HepG2 (cell line): ENCODE measurements around the gene CHMP4B. TPM values are rescaled to one million over a fixed set of nuclear protein-coding genes. Genes with fewer than 3 reads are reported as not detected.
A peak's percentile ranks its signal among the peaks of the same experiment; 100 is the strongest.

Experiments
- AHR ChIP-seq: IDR thresholded peaks from 2 replicates; pipeline ENCODE4 v1.6.1; 2018; ENCODE audit warnings: missing genetic modification reagents, missing compliant biosample characterization
- BRCA1 ChIP-seq: sonication (generic); formaldehyde crosslinking; IDR thresholded peaks from 2 replicates; pipeline ENCODE4 v1.4.0; 2020; ENCODE audit warnings: missing genetic modification reagents
- EP300 ChIP-seq, 3 experiments: sonication (generic) in 1 of 3; formaldehyde crosslinking in 1 of 3; IDR thresholded peaks; 2 replicates each; pipeline versions ENCODE4 v1.5.1 to v1.6.1; 2011 to 2020; ENCODE audit warnings: low read depth in 2 of 3, low read length in 2 of 3, borderline replicate concordance in 1 of 3, improper control_type of control experiment in 1 of 3, mild to moderate bottlenecking in 1 of 3, missing genetic modification reagents in 1 of 3, moderate library complexity in 1 of 3
- FOXP1 ChIP-seq, 2 experiments: fragments of 450-650 bp in 1 of 2; IDR thresholded peaks; 2 replicates each; pipeline ENCODE4 v1.6.1; 2017 to 2018; ENCODE audit warnings: antibody characterized with exemption in 1 of 2
- HNRNPL ChIP-seq: fragments of 200-400 bp; formaldehyde crosslinking; IDR thresholded peaks from 2 replicates; pipeline ENCODE4 v1.6.1; 2017; ENCODE audit warnings: mild to moderate bottlenecking, low read depth, low read length
- JDP2 ChIP-seq: sonication (generic); formaldehyde crosslinking; IDR thresholded peaks from 2 replicates; pipeline ENCODE4 v1.8.1; 2022; ENCODE audit warnings: missing genetic modification reagents, borderline replicate concordance
- JUN ChIP-seq: sonication (generic); formaldehyde crosslinking; IDR thresholded peaks from 2 replicates; pipeline ENCODE4 v1.4.0; 2020; ENCODE audit warnings: mild to moderate bottlenecking, missing genetic modification reagents
- JUND ChIP-seq: sonication (generic); formaldehyde crosslinking; IDR thresholded peaks from 2 replicates; pipeline ENCODE4 v1.8.0; 2022; ENCODE audit warnings: mild to moderate bottlenecking, missing genetic modification reagents
- MXD3 ChIP-seq: IDR thresholded peaks from 2 replicates; pipeline ENCODE4 v1.6.1; 2016; ENCODE audit warnings: mild to moderate bottlenecking, missing biosample characterization, missing genetic modification reagents
- NFE2L2 ChIP-seq: fragments of 150-350 bp; IDR thresholded peaks from 2 replicates; pipeline ENCODE4 v1.6.1; 2014; ENCODE audit warnings: low read length
- YEATS2 ChIP-seq: sonication (generic); formaldehyde crosslinking; IDR thresholded peaks from 2 replicates; pipeline ENCODE4 v1.4.0; 2020; ENCODE audit warnings: missing genetic modification reagents, borderline replicate concordance
- YEATS4 ChIP-seq: sonication (generic); formaldehyde crosslinking; IDR thresholded peaks from 2 replicates; pipeline ENCODE4 v1.4.0; 2020; ENCODE audit warnings: missing genetic modification reagents, borderline replicate concordance
- ZNF207 ChIP-seq: fragments of 450-650 bp; IDR thresholded peaks from 2 replicates; pipeline ENCODE4 v1.6.1; 2016; ENCODE audit warnings: antibody characterized with exemption, borderline replicate concordance
- polyA plus RNA-seq, 8 experiments: library from polyadenylated mRNA; depleted of rRNA in 3 of 8; stranded (reverse) in 7 of 8; unstranded in 1 of 8; fragments of >200 nt; fragmentation: Illumina TruSeq in 4 of 8; extraction: Trizol in 4 of 8; gene quantifications; 2 replicates each; pipeline versions ENCODE4 v1.2.1 to v1.2.3, GENCODE V29; 2011 to 2016; ENCODE audit warnings: low read depth in 4 of 8, missing spikeins in 1 of 8, mixed read lengths in 1 of 8; ENCODE audit not compliant: insufficient read depth in 1 of 8
- total RNA-seq, 5 experiments: library from RNA; depleted of rRNA; stranded (reverse); fragments of >200 nt; fragmentation: Illumina TruSeq; extraction: Trizol; gene quantifications; 2 replicates each; pipeline ENCODE4 v1.2.3, GENCODE V29; 2016; ENCODE audit warnings: low read depth in 1 of 5
- TF ChIP-seq, protein P1 (sequence below), 2 experiments: sonication (generic) in 1 of 2; formaldehyde crosslinking in 1 of 2; IDR thresholded peaks; 2 replicates each; pipeline versions ENCODE4 v1.4.0 to v1.6.1; 2016 to 2020; ENCODE audit warnings: borderline replicate concordance in 1 of 2, low read depth in 1 of 2, mild to moderate bottlenecking in 1 of 2, missing genetic modification reagents in 1 of 2
- TF ChIP-seq, protein P2 (sequence below): IDR thresholded peaks from 2 replicates; pipeline ENCODE4 v1.6.1; 2016; ENCODE audit warnings: mild to moderate bottlenecking
- TF ChIP-seq, protein P3 (sequence below): sonication (generic); formaldehyde crosslinking; IDR thresholded peaks from 2 replicates; pipeline ENCODE4 v1.9.0; 2021; ENCODE audit warnings: missing genetic modification reagents, mild to moderate bottlenecking, borderline replicate concordance
- TF ChIP-seq, protein P4 (sequence below): sonication (generic); formaldehyde crosslinking; conservative IDR thresholded peaks from 2 replicates; pipeline ENCODE4 v1.8.0; 2022; ENCODE audit warnings: missing genetic modification reagents

The CHMP4B gene
- total and polyA plus RNA-seq, 2 of the 13 experiments (the other 11 are each of a cell fraction or from before 2014, with no cell fraction given): 40.1 to 45.6 TPM

GRCh38 chr20:33810885-33811775 lies at the start of gene CHMP4B (continued):
- TF ChIP-seq NFE2L2: no peak; the same call in 1 of the 2 replicates
- TF ChIP-seq YEATS2 (CRISPR knock-in tag): peak; percentile 90; the same call in 1 of the 2 replicates
- peak; percentile 81; the same call in 1 of the 2 replicates for TF ChIP-seq YEATS4
- TF ChIP-seq, protein P1, sequence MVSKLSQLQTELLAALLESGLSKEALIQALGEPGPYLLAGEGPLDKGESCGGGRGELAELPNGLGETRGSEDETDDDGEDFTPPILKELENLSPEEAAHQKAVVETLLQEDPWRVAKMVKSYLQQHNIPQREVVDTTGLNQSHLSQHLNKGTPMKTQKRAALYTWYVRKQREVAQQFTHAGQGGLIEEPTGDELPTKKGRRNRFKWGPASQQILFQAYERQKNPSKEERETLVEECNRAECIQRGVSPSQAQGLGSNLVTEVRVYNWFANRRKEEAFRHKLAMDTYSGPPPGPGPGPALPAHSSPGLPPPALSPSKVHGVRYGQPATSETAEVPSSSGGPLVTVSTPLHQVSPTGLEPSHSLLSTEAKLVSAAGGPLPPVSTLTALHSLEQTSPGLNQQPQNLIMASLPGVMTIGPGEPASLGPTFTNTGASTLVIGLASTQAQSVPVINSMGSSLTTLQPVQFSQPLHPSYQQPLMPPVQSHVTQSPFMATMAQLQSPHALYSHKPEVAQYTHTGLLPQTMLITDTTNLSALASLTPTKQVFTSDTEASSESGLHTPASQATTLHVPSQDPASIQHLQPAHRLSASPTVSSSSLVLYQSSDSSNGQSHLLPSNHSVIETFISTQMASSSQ (IDR thresholded peaks at IDR 0.05; ENCODE audit: low read depth): peak; percentile 68
- TF ChIP-seq, protein P1 (CRISPR knock-in tag; IDR thresholded peaks at IDR 0.05; ENCODE audit: borderline replicate concordance): peak; percentile 90
- TF ChIP-seq AHR: peak; percentile 88; the same call in 1 of the 2 replicates
- 0 out of 2 replicates have a peak, but pooled peaks have one; percentile 1 for TF ChIP-seq HNRNPL
- TF ChIP-seq ZNF207: no peak
- TF ChIP-seq JUN (CRISPR knock-in tag): peak; percentile 82
- no peak for TF ChIP-seq FOXP1 (IDR thresholded peaks at IDR 0.05)
- no peak for TF ChIP-seq FOXP1 (CRISPR knock-in tag; IDR thresholded peaks at IDR 0.05)
- peak; percentile 85 for TF ChIP-seq MXD3 (CRISPR knock-in tag)
- TF ChIP-seq EP300 (IDR thresholded peaks at IDR 0.05; ENCODE audit: low read depth in 2 of 2, low read length in 2 of 2): peak; percentile 40 to 54; a peak in 2 of 4 replicates
- TF ChIP-seq EP300 (CRISPR knock-in tag; IDR thresholded peaks at IDR 0.05; ENCODE audit: borderline replicate concordance): peak; percentile 30
- TF ChIP-seq, protein P2, sequence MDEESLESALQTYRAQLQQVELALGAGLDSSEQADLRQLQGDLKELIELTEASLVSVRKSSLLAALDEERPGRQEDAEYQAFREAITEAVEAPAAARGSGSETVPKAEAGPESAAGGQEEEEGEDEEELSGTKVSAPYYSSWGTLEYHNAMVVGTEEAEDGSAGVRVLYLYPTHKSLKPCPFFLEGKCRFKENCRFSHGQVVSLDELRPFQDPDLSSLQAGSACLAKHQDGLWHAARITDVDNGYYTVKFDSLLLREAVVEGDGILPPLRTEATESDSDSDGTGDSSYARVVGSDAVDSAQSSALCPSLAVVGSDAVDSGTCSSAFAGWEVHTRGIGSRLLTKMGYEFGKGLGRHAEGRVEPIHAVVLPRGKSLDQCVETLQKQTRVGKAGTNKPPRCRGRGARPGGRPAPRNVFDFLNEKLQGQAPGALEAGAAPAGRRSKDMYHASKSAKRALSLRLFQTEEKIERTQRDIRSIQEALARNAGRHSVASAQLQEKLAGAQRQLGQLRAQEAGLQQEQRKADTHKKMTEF (CRISPR knock-in tag): peak; percentile 94
- TF ChIP-seq, protein P3, sequence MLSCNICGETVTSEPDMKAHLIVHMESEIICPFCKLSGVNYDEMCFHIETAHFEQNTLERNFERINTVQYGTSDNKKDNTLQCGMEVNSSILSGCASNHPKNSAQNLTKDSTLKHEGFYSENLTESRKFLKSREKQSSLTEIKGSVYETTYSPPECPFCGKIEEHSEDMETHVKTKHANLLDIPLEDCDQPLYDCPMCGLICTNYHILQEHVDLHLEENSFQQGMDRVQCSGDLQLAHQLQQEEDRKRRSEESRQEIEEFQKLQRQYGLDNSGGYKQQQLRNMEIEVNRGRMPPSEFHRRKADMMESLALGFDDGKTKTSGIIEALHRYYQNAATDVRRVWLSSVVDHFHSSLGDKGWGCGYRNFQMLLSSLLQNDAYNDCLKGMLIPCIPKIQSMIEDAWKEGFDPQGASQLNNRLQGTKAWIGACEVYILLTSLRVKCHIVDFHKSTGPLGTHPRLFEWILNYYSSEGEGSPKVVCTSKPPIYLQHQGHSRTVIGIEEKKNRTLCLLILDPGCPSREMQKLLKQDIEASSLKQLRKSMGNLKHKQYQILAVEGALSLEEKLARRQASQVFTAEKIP (CRISPR knock-in tag): no peak
- no peak for TF ChIP-seq BRCA1 (CRISPR knock-in tag)
- TF ChIP-seq JUND (CRISPR knock-in tag): peak; percentile 73; the same call in 1 of the 2 replicates
- no peak for TF ChIP-seq JDP2 (CRISPR knock-in tag)
- TF ChIP-seq, protein P4, sequence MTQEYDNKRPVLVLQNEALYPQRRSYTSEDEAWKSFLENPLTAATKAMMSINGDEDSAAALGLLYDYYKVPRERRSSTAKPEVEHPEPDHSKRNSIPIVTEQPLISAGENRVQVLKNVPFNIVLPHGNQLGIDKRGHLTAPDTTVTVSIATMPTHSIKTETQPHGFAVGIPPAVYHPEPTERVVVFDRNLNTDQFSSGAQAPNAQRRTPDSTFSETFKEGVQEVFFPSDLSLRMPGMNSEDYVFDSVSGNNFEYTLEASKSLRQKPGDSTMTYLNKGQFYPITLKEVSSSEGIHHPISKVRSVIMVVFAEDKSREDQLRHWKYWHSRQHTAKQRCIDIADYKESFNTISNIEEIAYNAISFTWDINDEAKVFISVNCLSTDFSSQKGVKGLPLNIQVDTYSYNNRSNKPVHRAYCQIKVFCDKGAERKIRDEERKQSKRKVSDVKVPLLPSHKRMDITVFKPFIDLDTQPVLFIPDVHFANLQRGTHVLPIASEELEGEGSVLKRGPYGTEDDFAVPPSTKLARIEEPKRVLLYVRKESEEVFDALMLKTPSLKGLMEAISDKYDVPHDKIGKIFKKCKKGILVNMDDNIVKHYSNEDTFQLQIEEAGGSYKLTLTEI: no peak
